RWPE2 (cell line): ENCODE results near the gene SH2B3.

ENCODE experiments used
- ATAC-seq: fragments of 200-7000 bp; cut with Tn5 transposase; 3 replicates; pipeline ENCODE4 v1.9.1; 2021; ENCODE audit warnings: low read depth
- DNase-seq: peaks from one replicate; pipeline ENCODE4 v3.0.0-alpha.2; 2020; ENCODE audit warnings: low spot score
- H3K27ac ChIP-seq: fragments of 450-650 bp; 2 replicates; pipeline ENCODE4 v1.5.1; 2017; ENCODE audit warnings: mild to moderate bottlenecking; ENCODE audit not compliant: poor library complexity, severe bottlenecking
- H3K27me3 ChIP-seq: fragments of 250-450 bp; sonication (Bioruptor Pico); 2 replicates; pipeline ENCODE4 v1.5.1; 2021; ENCODE audit warnings: mild to moderate bottlenecking, moderate library complexity; ENCODE audit not compliant: insufficient read depth, poor library complexity, severe bottlenecking
- H3K36me3 ChIP-seq: fragments of 250-450 bp; sonication (Bioruptor Pico); 2 replicates; pipeline ENCODE4 v1.5.1; 2020; ENCODE audit warnings: low read depth, mild to moderate bottlenecking, moderate library complexity
- H3K4me1 ChIP-seq: fragments of 250-450 bp; sonication (Bioruptor Pico); 2 replicates; pipeline ENCODE4 v1.5.1; 2021; ENCODE audit warnings: mild to moderate bottlenecking, moderate library complexity; ENCODE audit not compliant: insufficient read depth, poor library complexity, severe bottlenecking
- H3K4me3 ChIP-seq: fragments of 250-450 bp; sonication (Bioruptor Pico); 2 replicates; pipeline ENCODE4 v1.5.1; 2021; ENCODE audit warnings: mild to moderate bottlenecking, moderate library complexity; ENCODE audit not compliant: severe bottlenecking
- H3K9me3 ChIP-seq: fragments of 250-450 bp; sonication (Bioruptor Pico); 2 replicates; pipeline ENCODE4 v1.5.1; 2021; ENCODE audit warnings: mild to moderate bottlenecking, moderate library complexity; ENCODE audit not compliant: severe bottlenecking
- TF ChIP-seq, protein P1 (sequence below): fragments of 450-650 bp; IDR thresholded peaks from one replicate; pipeline ENCODE4 v1.5.1; 2017; ENCODE audit warnings: mild to moderate bottlenecking, moderate library complexity; ENCODE audit not compliant: poor library complexity, severe bottlenecking

The SH2B3 gene

DNA sequence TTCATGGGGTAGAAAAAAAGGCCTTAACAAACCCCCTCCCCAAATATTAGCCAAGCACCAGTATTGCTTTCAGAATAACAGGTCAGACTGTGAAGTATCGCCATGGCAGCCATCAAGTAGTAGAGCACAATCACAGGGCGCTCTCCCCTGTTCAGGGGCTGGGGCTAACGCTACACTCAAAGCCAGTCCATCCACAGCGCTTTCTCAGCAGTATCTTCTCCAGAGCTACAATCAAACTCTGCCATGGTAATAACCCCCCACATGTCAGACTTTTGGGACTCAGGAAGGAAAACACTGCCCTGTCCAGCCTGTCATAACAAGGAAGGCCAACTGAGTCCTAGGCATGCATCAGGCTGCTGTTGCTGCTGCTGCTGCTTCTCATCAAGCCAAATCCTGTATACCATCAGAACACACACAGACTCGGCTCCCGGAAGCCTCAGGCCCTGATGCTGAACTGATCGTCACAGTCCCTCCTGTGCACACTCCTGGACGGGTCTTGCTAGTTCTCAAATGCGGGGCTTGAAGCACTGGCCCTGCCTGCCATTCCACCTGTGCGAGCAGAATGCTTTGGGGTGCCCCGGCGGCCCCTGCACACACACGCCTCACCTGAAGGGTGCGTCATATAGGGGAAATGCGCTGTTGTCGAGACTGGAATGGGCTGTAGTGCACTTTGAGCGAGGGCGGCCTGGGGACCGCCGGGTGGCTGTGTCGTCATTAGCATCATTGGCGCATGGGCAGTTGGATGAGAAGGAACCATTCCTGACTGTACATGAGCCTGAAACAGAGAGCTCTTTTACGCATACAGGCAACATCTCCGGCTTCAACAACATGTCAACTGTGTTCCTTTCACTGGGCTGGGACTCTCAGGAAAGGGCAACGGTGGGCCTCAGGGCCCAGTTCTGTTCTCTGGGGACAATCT lies 47.6 kb downstream of the SH2B3 start:
- TF ChIP-seq, protein P1, sequence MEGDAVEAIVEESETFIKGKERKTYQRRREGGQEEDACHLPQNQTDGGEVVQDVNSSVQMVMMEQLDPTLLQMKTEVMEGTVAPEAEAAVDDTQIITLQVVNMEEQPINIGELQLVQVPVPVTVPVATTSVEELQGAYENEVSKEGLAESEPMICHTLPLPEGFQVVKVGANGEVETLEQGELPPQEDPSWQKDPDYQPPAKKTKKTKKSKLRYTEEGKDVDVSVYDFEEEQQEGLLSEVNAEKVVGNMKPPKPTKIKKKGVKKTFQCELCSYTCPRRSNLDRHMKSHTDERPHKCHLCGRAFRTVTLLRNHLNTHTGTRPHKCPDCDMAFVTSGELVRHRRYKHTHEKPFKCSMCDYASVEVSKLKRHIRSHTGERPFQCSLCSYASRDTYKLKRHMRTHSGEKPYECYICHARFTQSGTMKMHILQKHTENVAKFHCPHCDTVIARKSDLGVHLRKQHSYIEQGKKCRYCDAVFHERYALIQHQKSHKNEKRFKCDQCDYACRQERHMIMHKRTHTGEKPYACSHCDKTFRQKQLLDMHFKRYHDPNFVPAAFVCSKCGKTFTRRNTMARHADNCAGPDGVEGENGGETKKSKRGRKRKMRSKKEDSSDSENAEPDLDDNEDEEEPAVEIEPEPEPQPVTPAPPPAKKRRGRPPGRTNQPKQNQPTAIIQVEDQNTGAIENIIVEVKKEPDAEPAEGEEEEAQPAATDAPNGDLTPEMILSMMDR: no peak
- Histone ChIP-seq H3K27me3 (no peaks in the 10 kb centered on the region), H3K27ac (no peak overlapping the region), H3K4me3 (no peak overlapping the region), H3K4me1 (no peaks in the 10 kb centered on the region), H3K9me3 (no peaks in the 10 kb centered on the region), H3K36me3 (peaks cover 77% of the 10 kb centered on the region)
- ATAC-seq: no peak
- DNase-seq: no peak

DNA sequence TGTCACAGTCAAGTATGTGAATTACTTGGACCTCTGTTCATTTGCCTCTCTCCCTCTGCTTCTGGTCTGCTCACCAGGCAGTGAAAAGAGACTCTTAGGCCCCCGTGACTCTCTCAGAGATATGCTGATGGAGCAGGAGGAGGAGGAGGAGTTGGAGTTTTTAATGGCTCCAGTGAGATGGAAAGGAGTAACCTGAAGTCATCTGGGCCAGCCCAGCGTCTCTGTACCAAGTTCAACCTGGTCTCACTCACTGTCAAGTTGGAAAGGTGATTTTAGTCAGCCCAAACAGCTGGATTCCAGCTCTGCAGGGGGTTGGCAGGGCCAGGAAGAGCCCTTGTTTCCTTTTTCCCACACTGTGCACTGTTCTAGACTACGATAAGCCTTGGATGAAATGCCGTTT lies 48.6 kb downstream of the SH2B3 start:
- Histone ChIP-seq H3K36me3 (peaks cover 67% of the 10 kb centered on the region), H3K27ac (no peak overlapping the region), H3K4me3 (no peak overlapping the region), H3K27me3 (no peaks in the 10 kb centered on the region), H3K9me3 (no peaks in the 10 kb centered on the region), H3K4me1 (no peaks in the 10 kb centered on the region)
- no peak for DNase-seq
- no peak for ATAC-seq
- TF ChIP-seq, protein P1: no peak

- no peaks in the 10 kb centered on the region for H3K27me3 ChIP-seq
- TF ChIP-seq, protein P1: no peak
- no peaks in the 10 kb centered on the region for H3K9me3 ChIP-seq
- H3K4me3 ChIP-seq: no peak overlapping the region
- H3K36me3 ChIP-seq: peaks cover 67% of the 10 kb centered on the region
- no peaks in the 10 kb centered on the region for H3K4me1 ChIP-seq
- no peak overlapping the region for H3K27ac ChIP-seq
- ATAC-seq (no peak), DNase-seq (no peak)
Measured at GRCh38 chr12:111454716-111455447, 49.2 kb downstream of the SH2B3 start.

DNA sequence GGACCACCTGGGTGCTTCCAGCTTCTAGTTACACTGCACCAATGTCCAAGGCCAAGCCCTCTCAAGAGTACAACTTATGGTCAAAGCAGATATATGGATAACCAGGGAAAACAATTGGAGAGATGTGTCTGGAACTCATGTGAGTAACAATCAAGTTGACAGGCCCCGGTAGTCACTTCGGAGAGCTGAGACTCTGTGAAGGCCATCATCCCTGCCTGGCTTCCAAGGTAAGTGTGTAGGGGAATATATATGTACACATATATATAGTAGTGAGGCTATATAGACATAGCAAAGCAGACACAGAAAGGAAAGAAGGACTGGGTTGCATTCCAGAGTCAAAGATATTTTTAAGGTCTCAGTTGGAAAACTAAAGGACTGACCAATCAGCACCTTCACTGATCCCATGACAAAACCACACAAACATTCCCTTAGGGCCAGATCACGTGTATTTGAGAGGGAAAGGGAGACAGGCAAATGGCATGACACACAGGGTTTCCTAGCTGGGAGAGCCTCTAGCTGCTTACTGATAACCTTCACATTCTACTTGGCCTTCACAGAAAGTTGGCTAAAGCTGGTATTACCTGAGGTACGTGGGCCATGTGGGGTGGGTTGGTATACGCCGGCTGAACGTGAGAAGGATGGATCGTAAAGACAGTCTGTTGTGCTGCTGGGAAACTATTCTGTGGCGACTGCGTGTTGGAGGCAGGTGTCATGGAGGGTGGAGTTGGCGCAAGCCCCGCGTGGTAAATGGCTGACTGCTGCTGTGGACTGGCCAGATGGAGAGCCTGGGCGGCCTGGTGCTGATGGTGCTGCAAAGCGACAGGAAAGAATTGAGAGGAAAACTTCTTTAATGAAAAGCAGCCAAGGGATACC lies 50.0 kb downstream of the SH2B3 start:
- no peak overlapping the region for H3K4me3 ChIP-seq
- no peaks in the 10 kb centered on the region for H3K4me1 ChIP-seq
- no peaks in the 10 kb centered on the region for H3K9me3 ChIP-seq
- peaks cover 67% of the 10 kb centered on the region for H3K36me3 ChIP-seq
- TF ChIP-seq, protein P1: no peak
- H3K27me3 ChIP-seq: no peaks in the 10 kb centered on the region
- DNase-seq: no peak
- H3K27ac ChIP-seq: no peak overlapping the region
- no peak for ATAC-seq
